Gastrocnemius medialis (tissue), 4 donors: ENCODE measurements around the gene CCT5.
A peak's percentile ranks its signal among the peaks of the same experiment; 100 is the strongest.

Source experiments
- CTCF ChIP-seq, 5 experiments: fragments of 450-650 bp in 3 of 5; fragments of 200-600 bp in 2 of 5; sonication (generic) in 2 of 5; IDR thresholded peaks in 4 of 5; conservative IDR thresholded peaks in 1 of 5; 1 replicate in 4 of 5; 2 replicates in 1 of 5; pipeline ENCODE4 v1.5.1; 2016 to 2019; ENCODE audit warnings: antibody characterized with exemption in 5 of 5, mild to moderate bottlenecking in 3 of 5, moderate library complexity in 3 of 5
- POLR2A ChIP-seq, 2 donors: fragments of 450-650 bp; IDR thresholded peaks; one replicate each; pipeline ENCODE4 v1.6.1; 2017; ENCODE audit warnings: antibody characterized with exemption in 2 of 2, mild to moderate bottlenecking in 2 of 2, moderate library complexity in 2 of 2

GRCh38 chr5:10301842-10302610 is 51.9 kb downstream of the CCT5 start:
- peak; percentile 70 for TF ChIP-seq POLR2A (IDR thresholded peaks at IDR 0.05)
- no peak for TF ChIP-seq CTCF (IDR thresholded peaks at IDR 0.05 in 4 of 5, conservative IDR thresholded peaks at IDR 0.05 in 1 of 5)
